HL-60/S4 treated with phorbol 12-myristate 13-acetate at 8.2 ng/mL for 4 days and 3 days (cell line): Measurements from ENCODE around the gene ARHGAP1.

Source experiments
- in situ Hi-C: fragments of 300-500 bp; cut with MboI; formaldehyde crosslinking; loops from 2 replicates; pipeline ENCODE4 v1.15.0; 2022; ENCODE audit warnings: low sequenced_read_pairs

ARHGAP1 gene

GRCh38 chr11:46695345-46696211, 4.8 kb downstream of the ARHGAP1 start:
- in situ Hi-C loops: no loop called here

- in situ Hi-C loops: no loop called here
Observed at GRCh38 chr11:46694607-46695006, 5.8 kb downstream of the ARHGAP1 start.

- in situ Hi-C loops: no loop called here
Observed at GRCh38 chr11:46694072-46694471, 6.3 kb downstream of the ARHGAP1 start.

GRCh38 chr11:46693597-46694012, 6.8 kb downstream of the ARHGAP1 start:
- in situ Hi-C loops: no loop called here

- in situ Hi-C loops: no loop called here
Observed at GRCh38 chr11:46692450-46692849, 8.0 kb downstream of the ARHGAP1 start.

- in situ Hi-C loops: no loop called here
Observed at GRCh38 chr11:46690702-46691101, 9.7 kb downstream of the ARHGAP1 start.

GRCh38 chr11:46686886-46687795, 13.3 kb downstream of the ARHGAP1 start:
- in situ Hi-C loops: no loop called here

GRCh38 chr11:46684367-46684766, 16.1 kb downstream of the ARHGAP1 start:
- in situ Hi-C loops: no loop called here

GRCh38 chr11:46682773-46683752, 17.4 kb downstream of the ARHGAP1 start:
- in situ Hi-C loops: no loop called here

- in situ Hi-C loops: no loop called here
Observed at GRCh38 chr11:46681814-46682213, 18.6 kb downstream of the ARHGAP1 start.

- in situ Hi-C loops: no loop called here
Observed at GRCh38 chr11:46680815-46681214, 19.6 kb downstream of the ARHGAP1 start.

GRCh38 chr11:46680164-46680760, 20.2 kb downstream of the ARHGAP1 start:
- in situ Hi-C loops: no loop called here

GRCh38 chr11:46679241-46680163, 20.9 kb downstream of the ARHGAP1 start:
- in situ Hi-C loops: no loop called here

GRCh38 chr11:46678741-46679130, 21.7 kb downstream of the ARHGAP1 start:
- in situ Hi-C loops: no loop called here

GRCh38 chr11:46677991-46678740, 22.3 kb downstream of the ARHGAP1 start:
- in situ Hi-C loops: no loop called here

GRCh38 chr11:46677169-46677568, 23.2 kb downstream of the ARHGAP1 start:
- in situ Hi-C loops: no loop called here

- in situ Hi-C loops: no loop called here
Observed at GRCh38 chr11:46676436-46677158, 23.8 kb downstream of the ARHGAP1 start.

GRCh38 chr11:46675949-46676348, 24.5 kb downstream of the ARHGAP1 start:
- in situ Hi-C loops: no loop called here
